HG03439 (cell line): Measurements from ENCODE around the gene TBPL2.
"Not testable (repeated sequence)": the region's sequence is repeated elsewhere in the genome, so short reads cannot be mapped to it uniquely, and the experiment has no call there.

Source experiments
- ATAC-seq: cut with Tn5 transposase; IDR thresholded peaks from one replicate; pipeline ENCODE4 v1.9.1; 2021; ENCODE audit warnings: mild to moderate bottlenecking, moderate library complexity; ENCODE audit not compliant: unreplicated experiment

TBPL2 gene

DNA sequence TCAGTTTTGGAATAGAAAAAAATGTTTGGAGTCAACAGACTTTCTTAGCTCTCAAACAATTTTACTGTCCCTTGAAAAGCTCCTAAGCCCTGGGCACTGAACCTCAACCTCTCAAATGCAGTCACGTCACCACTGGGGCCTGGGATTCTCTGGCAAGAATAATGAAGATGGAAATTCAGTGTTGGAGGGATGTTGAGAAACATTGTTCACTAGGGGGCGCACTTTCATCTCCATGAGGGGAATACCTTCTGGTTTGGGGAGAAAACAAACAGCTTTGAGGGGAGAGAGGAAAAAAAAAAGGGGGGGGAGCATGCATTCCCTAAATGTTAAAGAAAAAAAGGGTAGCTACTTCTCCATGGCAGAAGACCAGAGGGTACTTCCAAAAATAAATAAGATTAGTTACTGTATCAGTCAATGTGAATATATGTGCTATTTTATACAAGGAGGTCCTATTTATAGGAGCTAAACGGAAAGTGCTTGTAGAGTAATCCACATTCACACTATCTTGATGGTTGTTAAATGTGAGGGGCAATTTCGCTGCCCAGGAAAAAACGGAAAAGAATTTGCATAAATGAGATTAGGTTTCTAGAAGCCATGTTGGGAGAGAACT lies 5.8 kb upstream of the TBPL2 start:
- no peak for ATAC-seq

DNA sequence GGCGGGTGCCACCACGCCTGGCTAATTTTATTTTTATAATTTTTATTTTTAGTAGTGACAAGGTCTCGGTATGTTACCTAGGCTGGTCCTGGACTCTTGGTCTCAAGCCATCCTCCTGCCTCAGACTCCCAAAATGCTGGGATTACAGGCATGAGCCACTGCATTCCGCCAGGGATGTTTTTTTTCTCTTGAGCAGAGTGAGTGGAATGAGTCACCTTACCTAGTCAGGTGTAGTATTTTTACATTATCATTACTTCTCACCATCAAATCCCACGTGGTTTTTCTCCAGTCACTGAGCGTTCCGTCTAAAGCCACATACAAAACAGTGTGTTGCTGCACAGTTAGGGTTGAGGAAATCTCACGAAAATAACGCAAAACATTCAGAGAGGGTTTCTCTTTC lies 870 bp upstream of the TBPL2 start:
- ATAC-seq: no peak

DNA sequence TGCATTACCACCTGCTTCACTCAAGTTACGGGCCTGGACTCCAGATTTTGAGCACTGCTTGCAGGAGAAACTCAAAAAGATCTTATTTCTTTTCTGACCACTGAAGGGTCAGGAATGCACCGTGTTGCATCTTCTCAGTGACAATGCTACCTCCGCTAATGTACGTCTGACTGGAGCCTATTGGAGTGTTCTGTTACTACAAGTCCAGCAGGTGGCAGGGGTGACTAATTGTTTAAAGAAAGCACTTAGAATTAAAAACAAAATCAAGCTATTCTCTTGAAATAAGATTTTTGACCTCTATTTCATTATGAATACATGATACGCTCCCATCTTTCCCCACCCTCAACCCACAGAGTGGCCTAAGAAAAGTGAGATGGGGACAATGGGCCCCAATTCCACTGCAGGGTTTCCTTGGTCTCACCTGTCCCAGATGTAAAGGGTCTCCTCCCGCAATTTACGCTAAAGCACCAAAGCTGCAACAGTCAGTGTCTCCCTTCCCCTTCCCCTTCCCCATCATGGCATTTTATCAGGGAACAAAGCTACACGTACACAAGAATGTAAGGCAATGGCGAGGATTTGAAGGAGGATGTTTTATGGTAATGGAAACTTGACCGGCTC lies 2.2 kb downstream of the TBPL2 start:
- ATAC-seq: no peak

DNA sequence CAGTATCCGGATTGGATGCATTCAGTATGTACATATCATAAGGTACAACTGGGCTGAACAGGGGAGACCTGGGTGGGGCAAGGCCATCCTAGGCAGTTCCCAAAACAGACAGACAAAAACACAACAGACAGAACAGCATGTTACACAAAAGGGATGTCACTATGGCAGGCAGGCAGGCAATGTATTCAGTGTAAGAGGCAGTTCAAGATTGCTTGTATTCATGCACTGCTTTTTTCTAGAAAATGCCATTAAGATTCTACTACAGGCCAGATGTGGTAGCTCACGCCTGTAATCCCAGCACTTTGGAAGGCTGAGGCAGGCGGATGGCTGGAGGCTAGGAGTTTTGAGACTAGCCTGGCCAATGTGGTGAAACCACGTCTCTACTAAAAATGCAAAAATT lies 3.5 kb downstream of the TBPL2 start:
- no peak for ATAC-seq

DNA sequence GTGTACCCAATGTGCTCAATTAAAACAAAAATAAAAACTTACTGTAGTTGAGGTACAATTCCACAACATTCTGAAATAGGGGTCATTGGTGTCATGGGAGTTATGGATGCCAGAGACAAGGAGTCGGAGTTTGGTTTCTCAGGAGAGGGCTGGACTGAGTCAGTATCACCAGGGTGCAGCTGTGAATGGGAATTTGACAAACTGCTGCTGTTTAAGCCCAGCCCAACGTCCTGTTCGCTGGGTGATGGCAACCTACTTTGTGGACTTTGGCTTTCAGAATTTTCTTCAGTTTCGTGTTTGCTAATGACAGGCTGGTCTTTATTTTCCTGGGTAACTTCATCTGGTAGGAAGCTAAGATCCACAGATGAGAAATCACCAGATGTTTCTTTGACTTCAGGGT lies 3.9 kb downstream of the TBPL2 start:
- ATAC-seq: no peak

DNA sequence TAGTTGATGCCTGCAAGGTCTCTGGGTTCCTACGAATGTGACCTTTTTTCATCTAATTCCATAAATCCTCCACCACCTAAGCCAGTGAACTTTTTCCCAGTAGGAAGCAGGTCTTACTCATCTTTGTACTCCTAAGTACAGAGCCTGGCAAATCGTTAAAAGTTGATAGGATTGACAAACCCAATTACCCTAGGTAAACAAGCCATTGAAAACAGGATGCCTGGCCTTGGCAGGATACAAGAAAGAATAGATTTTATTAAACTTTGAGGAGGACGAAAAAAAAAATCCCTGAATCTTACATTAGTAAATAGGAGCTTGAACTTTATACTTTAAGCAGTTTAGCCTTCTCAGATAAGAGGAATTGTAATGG lies 5.6 kb downstream of the TBPL2 start:
- ATAC-seq: no peak

DNA sequence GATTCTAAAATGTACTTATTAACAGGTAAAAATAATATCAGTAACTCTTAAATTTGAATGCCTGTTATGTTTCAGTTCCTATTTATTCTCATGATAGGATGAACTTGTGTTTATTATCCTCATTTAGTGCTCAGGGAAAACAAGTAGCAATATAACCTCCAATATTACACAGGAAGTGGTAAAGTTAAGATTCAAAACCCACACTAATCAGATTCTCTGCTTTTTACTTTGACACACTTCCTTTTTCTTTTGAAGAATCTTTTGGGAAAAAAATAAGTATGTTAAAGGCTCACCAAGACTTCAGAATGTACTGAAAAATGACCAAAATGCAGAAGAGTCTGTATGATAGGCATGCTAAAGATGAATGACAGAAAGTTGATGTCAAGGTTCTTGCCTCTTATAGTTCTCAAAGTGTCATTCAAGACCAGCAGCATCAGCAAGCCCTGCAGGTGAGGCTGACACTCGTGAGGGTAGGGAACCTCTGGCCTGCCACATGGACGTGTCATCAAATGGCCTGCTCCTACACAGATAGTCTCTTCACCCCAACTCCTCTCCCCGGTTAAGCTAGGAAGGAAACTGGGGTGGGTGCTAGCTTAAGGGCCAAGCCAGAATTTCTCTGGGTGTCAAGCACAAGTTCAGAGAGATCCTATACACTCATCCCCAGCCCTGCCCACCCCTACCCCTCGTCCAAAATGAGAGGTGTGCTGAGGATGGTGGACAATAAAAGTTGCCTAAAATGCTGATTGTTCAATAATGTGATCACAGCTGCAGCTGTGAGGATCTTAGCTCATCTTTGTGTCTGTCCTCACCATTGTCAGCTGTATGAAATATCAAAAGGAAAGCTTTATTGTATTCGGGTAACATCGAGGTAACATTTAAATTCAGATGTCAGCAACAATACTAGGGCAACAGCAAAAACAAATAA lies 6.3 kb downstream of the TBPL2 start:
- ATAC-seq: no peak

DNA sequence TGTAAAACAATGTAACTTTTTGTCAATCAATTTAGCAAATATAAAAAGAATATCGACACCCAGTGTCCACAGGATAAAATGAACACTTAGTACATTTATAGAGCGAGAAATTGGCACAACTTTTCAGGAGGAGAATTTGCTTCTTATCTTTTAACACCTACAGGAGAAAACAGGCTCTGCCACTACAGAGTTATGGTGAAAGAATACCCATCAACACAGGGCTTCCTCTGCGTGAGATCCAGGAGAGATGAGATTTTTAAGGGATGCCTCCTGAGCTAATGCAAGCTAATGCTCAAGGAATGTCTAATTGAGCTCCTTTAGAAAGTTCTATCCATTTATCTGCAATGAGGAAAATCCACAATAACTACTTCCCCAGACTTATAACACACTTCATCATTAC lies 7.8 kb downstream of the TBPL2 start:
- no peak for ATAC-seq

DNA sequence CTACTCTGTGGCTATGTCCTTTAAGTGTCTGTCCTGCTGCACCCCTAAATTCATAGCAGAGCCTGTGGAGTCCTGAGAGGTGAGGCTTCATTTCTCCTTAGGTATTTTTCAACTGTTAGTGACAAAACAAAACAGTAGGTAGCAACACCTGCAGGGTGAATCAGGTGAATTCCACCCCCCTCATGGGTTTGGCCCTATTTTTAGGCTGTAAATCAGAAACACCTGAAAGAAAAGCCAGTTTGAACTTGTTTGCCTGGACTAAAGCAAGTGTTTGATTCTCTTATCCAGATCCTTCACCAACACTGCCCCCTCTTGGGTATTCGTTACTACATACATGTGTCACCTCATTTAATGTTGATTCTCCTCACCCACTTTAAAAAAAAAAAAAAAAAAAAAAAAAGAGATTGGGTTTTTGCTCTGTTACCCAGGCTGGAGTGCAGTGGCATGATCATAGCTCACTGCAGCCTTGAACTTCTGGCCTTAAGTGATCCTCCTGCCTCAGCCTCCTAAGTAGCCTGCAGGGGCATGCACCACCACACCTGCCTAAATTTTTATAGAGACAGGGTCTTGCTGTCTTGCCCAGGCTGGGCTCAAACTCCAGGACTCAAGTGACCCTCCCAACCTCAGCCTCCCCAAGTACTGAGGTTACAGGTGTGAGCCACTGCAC lies 10.3 kb downstream of the TBPL2 start:
- ATAC-seq: peak; percentile 65

DNA sequence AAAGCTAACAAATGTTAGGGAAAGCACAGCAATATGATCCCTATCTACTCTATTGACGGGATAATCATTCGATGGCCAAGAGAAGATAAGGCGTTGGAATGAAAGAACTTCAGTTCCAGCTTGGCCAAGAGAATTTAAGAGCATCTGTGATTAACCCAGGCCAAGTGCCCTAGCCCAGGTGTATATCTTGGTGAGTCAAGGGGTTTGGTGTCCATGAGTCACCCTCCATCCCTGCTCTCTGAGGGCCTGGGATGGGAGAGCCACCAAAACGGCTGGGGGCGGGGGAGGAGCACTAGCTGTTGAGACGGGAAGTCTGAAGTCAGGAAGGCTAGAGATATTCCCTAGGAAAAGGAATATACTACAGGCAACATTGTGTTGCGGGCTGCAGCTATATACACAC lies 13.0 kb downstream of the TBPL2 start:
- no peak for ATAC-seq

DNA sequence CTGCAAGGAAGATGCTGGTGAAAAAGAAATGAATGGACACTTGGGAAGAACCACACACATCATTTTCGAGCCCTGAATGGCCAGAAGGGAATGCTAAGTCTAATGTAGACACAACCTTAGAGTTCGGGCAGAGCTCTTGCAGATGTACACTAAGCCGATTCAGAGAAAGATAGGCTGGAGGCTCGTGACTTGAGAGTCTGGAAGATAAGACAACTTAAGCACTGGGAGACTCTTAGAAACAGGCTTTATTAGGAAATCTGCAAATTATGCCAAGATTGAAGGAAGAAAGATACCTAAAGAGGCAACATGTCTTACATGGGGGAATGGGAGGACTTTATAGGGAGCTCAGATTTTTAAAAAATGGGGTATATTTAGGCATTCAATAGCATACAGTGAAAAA lies 13.5 kb downstream of the TBPL2 start:
- ATAC-seq: no peak

DNA sequence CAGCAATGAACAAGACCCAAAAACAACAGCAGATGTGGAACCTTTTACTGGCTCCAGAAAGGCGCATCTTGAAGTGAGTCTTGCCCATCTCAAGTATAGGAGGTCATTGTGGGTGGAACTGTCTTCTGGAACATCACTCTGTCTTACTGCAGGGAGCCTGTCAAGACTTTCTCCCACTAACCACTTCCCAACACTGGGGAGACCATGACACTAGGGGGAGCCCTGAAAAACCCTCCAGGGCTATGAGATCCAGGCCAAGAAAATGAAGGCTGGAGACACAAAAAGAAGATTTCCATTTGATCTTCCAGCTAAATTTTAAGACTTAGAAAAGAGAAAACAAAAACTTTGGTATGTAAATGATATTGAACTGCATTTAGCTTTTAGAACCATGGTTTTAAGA lies 15.3 kb downstream of the TBPL2 start:
- no peak for ATAC-seq

DNA sequence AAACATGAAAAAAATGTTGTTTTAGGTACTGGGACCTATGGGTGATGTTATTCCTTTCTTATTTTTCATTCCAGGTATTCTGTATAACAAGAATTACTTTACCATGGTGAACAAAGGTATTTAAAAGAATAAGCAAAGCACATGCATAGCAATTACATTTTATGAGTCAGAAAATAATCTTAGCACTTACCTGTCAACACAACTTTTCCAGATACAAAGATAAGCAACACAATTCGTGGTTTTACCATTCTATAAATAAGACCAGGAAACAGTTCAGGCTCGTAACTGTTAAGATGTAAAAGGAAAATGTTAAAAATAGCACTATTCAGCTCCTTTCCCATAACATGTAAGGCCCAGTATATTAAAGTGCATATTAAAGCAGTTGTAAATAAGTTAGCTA lies 16.4 kb downstream of the TBPL2 start:
- ATAC-seq: no peak

DNA sequence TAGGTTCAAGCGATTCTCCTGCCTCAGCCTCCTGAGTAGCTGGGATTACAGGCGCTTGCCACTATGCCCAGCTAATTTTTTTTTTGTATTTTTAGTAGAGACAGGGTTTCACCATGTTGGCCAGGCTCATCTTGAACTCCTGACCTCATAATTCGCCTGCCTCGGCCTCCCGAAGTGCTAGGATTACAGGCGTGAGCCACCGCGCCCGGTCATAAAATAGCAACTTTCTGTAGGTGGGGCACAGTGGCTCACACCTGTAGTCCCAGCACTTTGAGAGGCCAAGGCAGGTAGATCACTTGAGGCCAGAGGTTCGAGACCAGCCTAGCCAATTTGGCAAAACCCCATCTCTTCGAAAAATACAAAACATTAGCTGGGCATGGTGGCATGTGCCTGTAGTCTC lies 18.1 kb downstream of the TBPL2 start:
- not testable (repeated sequence) for ATAC-seq

DNA sequence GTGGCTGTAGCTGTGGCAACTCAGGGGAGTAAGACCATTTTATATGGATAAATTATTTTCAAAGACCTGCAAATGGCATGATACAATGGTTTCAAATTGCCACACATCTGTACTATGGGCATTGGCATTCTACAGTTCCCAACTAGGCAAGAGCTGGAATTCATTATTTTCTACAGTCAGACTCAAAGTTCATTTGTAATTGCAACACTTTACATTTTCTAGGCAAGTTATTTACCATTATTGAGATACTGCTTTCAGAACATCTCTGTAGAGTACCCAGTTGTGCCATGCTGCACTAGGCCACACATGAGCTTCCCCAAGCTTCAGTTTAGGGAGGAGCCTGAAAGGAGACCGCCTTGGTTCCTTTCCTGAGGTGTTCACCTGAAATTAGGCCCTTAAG lies 20.8 kb downstream of the TBPL2 start:
- ATAC-seq: no peak

DNA sequence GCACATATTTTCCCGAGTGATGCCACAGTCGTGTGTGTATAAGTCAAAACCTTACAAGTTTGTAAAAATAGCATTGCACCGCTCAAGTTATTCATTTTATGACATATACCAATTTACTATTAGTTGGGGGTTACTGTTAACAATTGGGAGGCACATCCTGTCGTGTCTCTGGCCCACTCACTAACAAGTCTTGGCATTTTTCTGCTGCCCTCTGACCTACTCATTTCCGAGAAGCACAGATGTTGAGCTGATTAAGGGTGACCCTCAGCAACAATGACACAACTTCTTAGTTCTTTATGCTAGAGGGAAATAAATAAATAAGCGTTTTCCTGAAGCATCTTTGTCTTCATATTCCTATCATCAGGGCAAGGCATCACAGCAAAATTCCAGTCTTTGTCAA lies 22.0 kb downstream of the TBPL2 start:
- ATAC-seq: no peak

DNA sequence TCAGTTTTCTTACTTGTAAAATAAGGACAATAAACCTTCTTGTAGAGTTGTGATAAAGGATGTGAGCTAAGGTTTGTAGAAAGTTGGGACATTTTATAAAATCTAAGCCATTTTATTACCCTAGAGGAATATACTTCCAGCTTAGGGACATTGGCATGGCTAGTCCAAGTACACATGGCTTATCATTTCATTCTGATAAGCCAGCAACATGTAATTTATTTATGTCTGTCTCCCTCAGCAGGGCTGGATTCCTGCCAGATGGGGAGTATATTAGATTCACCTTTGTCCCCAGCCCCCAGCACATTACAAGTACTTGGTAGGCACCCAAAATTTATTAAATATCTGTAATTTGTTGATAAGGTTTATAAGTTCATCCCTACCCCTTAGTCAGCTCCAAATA lies 22.5 kb downstream of the TBPL2 start:
- no peak for ATAC-seq

DNA sequence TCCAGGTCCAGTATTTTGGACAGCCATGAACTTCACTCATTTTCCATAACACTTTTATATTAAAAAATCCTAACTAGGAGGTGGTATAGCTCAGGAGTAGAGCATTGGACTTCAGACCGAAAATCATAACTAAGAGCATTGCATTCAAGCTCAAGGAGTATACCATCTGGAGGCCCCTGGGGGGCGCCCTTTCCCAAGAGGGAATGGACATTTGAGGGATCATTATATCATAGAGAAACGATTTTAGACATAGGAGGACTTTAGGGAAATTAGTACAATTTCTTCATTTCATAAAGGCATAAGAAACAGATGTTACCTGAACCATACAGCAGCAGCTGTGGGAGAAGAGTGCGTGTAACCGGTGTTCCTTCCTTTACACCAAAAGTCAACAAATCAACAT lies 23.6 kb downstream of the TBPL2 start:
- ATAC-seq: no peak

DNA sequence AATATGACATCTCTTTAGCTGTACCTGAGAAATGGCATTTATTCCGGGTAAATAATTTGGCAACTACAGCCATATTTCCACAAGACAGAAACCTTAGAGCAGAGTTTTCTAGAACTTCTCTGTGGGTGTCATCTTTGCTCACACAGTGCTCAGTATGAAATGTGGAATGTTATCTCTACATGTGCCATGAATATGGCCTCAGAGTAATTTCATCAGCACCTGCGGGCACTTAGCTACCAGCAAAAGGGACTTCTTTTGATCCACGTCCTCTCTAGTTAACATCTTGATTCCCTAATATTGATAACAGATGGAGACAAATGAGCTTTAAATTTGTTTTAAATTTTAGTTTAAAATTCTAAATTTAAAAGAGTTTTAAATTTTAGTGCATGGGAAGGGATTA lies 25.9 kb downstream of the TBPL2 start:
- no peak for ATAC-seq

DNA sequence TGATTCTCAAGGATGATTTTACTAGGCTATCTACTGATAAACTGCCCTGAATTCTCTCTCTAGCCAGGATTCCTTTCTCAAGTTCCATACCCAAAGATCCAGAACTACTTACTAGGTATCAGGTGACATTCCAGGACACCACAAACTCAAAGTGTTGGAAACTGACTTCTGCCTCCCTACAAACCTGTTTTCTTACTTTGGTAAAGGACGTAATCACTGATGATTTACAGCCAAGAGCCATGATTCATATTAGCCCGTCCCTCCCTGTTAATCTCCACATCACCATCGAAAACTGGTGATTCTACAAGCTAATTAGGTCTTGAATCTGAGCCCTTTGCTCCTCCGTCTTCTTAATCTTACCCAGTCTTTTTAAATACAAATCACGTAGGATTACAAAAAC lies 27.7 kb downstream of the TBPL2 start:
- no peak for ATAC-seq
